ENCODE measurements around the gene PCYT1A. TPM values are rescaled to one million over a fixed set of nuclear protein-coding genes. Genes with fewer than 3 reads are reported as not detected.

The PCYT1A gene
- 33.9 and 42.9 TPM in 2 replicates for total RNA-seq
- long read RNA-seq, transcript PCYT1A-206 (9 exons, 1,482 nt): major isoform, 19 of 47 reads
- long read RNA-seq, partial matches to known transcripts: 3 of 47 reads
- long read RNA-seq, other reads (novel, unspliced or antisense): 25 of 47 reads

- H3K27me3 Mint-ChIP-seq: no peaks in the 10 kb centered on the region
- TF ChIP-seq, protein P1, sequence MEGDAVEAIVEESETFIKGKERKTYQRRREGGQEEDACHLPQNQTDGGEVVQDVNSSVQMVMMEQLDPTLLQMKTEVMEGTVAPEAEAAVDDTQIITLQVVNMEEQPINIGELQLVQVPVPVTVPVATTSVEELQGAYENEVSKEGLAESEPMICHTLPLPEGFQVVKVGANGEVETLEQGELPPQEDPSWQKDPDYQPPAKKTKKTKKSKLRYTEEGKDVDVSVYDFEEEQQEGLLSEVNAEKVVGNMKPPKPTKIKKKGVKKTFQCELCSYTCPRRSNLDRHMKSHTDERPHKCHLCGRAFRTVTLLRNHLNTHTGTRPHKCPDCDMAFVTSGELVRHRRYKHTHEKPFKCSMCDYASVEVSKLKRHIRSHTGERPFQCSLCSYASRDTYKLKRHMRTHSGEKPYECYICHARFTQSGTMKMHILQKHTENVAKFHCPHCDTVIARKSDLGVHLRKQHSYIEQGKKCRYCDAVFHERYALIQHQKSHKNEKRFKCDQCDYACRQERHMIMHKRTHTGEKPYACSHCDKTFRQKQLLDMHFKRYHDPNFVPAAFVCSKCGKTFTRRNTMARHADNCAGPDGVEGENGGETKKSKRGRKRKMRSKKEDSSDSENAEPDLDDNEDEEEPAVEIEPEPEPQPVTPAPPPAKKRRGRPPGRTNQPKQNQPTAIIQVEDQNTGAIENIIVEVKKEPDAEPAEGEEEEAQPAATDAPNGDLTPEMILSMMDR (IDR thresholded peaks at IDR 0.05; ENCODE audit: unreplicated experiment): no peak
- no peaks in the 10 kb centered on the region for H3K9me3 Mint-ChIP-seq (ENCODE audit: low read depth)
- peak within 1 kb of the TSS; percentile 97 for H3K4me3 Mint-ChIP-seq (ENCODE audit: low read depth)
- peaks cover 16% of the 10 kb centered on the region for H3K4me1 Mint-ChIP-seq (ENCODE audit: low read depth)
- DNase-seq (ENCODE audit: low spot score, unreplicated experiment): peak; percentile 67
- H3K27ac Mint-ChIP-seq: peak within 1 kb of the TSS; percentile 99
- no peaks in the 10 kb centered on the region for H3K36me3 Mint-ChIP-seq (ENCODE audit: insufficient read depth)
These were observed at the start of gene PCYT1A for GRCh38 chr3:196287440-196288140. TSS of gene PCYT1A (minus strand) at chr3:196287726. CDS start at chr3:196270531, 17,195 bp downstream.

DNA sequence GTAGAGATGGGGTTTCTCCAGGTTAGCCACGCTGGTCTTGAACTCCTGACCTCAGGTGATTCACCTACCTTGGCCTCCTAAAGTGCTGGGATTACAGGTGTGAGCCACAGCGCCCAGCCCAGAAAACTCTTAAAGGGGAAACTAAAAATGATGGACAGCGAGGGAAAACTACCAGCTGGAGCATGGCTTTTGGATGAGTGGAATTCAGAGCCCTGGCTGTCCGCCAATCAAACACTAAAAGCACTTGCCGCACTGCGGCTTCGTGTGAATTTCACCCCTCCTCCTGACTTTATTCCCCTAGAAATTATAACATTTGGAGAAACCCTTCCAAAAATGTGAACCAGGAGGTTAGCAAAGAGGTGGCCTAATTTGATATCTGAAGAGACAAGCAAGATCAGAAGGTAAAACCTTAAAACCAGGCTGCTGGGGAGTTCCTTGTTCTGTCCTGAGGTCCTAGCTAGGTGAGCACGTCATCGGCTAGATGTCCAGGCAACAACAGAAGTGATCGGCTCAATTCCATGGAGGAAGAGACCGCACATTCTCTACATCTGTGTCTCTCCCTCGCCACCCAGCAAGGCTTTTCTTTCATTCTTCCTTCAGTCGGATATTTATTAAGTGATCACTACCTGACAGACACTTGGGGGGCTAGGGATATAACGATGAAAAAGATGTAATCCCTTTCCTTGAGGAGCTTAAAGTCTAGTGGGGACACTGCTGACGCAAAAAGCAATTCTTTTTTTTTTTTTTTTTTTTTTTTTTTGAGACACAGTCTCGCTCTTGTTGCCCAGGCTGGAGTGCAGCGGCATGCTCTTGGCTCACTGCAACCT is 49.0 kb upstream of the PCYT1A start:
- H3K36me3 Mint-ChIP-seq (ENCODE audit: insufficient read depth): no peaks in the 10 kb centered on the region
- H3K4me1 Mint-ChIP-seq (ENCODE audit: low read depth): no peaks in the 10 kb centered on the region
- DNase-seq (ENCODE audit: low spot score, unreplicated experiment): no peak
- H3K9me3 Mint-ChIP-seq (ENCODE audit: low read depth): no peaks in the 10 kb centered on the region
- TF ChIP-seq, protein P1 (IDR thresholded peaks at IDR 0.05; ENCODE audit: unreplicated experiment): no peak
- no peak overlapping the region for H3K4me3 Mint-ChIP-seq (ENCODE audit: low read depth)
- no peak overlapping the region for H3K27ac Mint-ChIP-seq
- peaks cover 3% of the 10 kb centered on the region for H3K27me3 Mint-ChIP-seq

DNA sequence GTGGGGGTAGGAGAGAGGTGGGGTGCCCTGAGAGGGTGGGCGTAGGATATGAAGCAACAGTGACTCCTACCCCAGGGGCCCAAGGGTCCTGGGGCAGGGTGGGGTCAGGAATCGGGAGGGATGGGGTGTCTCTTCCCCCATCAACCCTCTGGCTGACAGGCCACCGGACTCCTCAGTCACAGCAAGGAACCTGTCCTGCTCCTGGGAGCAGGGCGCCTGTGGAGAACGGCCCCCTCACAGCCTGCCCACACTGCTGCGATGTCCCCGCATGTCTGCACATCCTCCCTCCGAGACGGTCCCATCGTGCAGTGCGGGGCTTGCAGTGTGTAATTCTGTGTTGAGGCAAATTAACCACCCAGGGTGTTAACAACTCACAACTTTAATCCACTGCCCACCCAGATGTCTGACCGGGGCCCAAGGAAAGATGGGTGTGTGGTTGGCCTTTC is 48.0 kb upstream of the PCYT1A start:
- no peak overlapping the region for H3K4me3 Mint-ChIP-seq (ENCODE audit: low read depth)
- DNase-seq (ENCODE audit: low spot score, unreplicated experiment): no peak
- H3K4me1 Mint-ChIP-seq (ENCODE audit: low read depth): no peaks in the 10 kb centered on the region

GRCh38 chr3:196334982-196335381 is 47.5 kb upstream of the PCYT1A start:
- H3K27ac Mint-ChIP-seq: no peak overlapping the region
- H3K4me1 Mint-ChIP-seq (ENCODE audit: low read depth): no peaks in the 10 kb centered on the region
- H3K36me3 Mint-ChIP-seq (ENCODE audit: insufficient read depth): no peaks in the 10 kb centered on the region
- peaks cover 3% of the 10 kb centered on the region for H3K27me3 Mint-ChIP-seq
- no peaks in the 10 kb centered on the region for H3K9me3 Mint-ChIP-seq (ENCODE audit: low read depth)
- H3K4me3 Mint-ChIP-seq (ENCODE audit: low read depth): no peak overlapping the region
- TF ChIP-seq, protein P1 (IDR thresholded peaks at IDR 0.05; ENCODE audit: unreplicated experiment): no peak
- DNase-seq (ENCODE audit: low spot score, unreplicated experiment): no peak

More for the DNA sequence above, 48.0 kb upstream of the PCYT1A start:
- H3K9me3 Mint-ChIP-seq (ENCODE audit: low read depth): no peaks in the 10 kb centered on the region
- no peak overlapping the region for H3K27ac Mint-ChIP-seq
- TF ChIP-seq, protein P1 (IDR thresholded peaks at IDR 0.05; ENCODE audit: unreplicated experiment): no peak
- no peaks in the 10 kb centered on the region for H3K36me3 Mint-ChIP-seq (ENCODE audit: insufficient read depth)
- peaks cover 3% of the 10 kb centered on the region for H3K27me3 Mint-ChIP-seq

DNA sequence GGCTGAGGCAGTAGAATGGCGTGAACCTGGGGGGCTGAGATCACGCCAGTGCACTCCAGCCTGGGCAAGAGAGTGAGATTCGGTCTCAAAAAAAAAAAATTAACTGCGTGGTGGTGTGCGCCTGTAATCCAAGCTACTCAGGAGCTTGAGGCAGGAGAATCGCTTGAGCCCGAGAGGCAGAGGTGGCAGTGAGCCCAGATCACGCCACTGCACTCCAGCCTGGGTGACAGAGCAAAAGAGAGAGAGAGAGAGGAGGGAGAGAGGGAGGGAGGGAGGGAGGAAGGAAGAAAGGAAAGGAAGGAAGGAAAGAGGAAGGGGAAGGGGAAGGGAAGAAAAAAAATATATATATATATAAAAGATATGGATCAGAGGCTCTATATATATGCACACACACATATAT is 44.6 kb upstream of the PCYT1A start:
- H3K27ac Mint-ChIP-seq: no peak overlapping the region
- H3K4me3 Mint-ChIP-seq (ENCODE audit: low read depth): no peak overlapping the region
- no peaks in the 10 kb centered on the region for H3K36me3 Mint-ChIP-seq (ENCODE audit: insufficient read depth)
- no peak for DNase-seq (ENCODE audit: low spot score, unreplicated experiment)
- H3K27me3 Mint-ChIP-seq: peaks cover 3% of the 10 kb centered on the region
- H3K9me3 Mint-ChIP-seq (ENCODE audit: low read depth): no peaks in the 10 kb centered on the region
- TF ChIP-seq, protein P1 (IDR thresholded peaks at IDR 0.05; ENCODE audit: unreplicated experiment): no peak
- H3K4me1 Mint-ChIP-seq (ENCODE audit: low read depth): no peaks in the 10 kb centered on the region
